Transverse colon (tissue), 4 donors: ENCODE data around the gene STARD9. TPM values are rescaled to one million over a fixed set of nuclear protein-coding genes. Genes with fewer than 3 reads are reported as not detected.
A peak's percentile ranks its signal among the peaks of the same experiment; 100 is the strongest.

Source experiments
- DNase-seq: peaks from one replicate; pipeline ENCODE4 v3.0.0-alpha.2; 2019
- H3K27ac ChIP-seq, 4 donors: fragments of 200-600 bp; sonication (generic); 2 replicates each; pipeline ENCODE4 v1.5.1; 2016 to 2018; ENCODE audit warnings: inconsistent platforms in 4 of 4
- H3K27me3 ChIP-seq: fragments of 200-600 bp; sonication (generic); 2 replicates; pipeline ENCODE4 v1.5.1; 2017; ENCODE audit warnings: inconsistent platforms
- H3K36me3 ChIP-seq, 4 donors: fragments of 200-600 bp; sonication (generic); 2 replicates each; pipeline ENCODE4 v1.5.1; 2017 to 2019; ENCODE audit warnings: inconsistent platforms in 4 of 4
- H3K4me1 ChIP-seq, 4 donors: fragments of 200-600 bp; sonication (generic); 2 replicates each; pipeline ENCODE4 v1.5.1; 2017 to 2020; ENCODE audit warnings: inconsistent platforms in 4 of 4
- H3K4me3 ChIP-seq, 4 donors: fragments of 200-600 bp; sonication (generic); 1 replicate in 1 of 4; 2 replicates in 3 of 4; pipeline versions ENCODE4 v1.5.1 to v1.6.1; 2017 to 2019; ENCODE audit warnings: inconsistent platforms in 4 of 4
- H3K9me3 ChIP-seq, 2 donors: fragments of 200-600 bp; sonication (generic); 2 replicates each; pipeline ENCODE4 v1.5.1; 2017 to 2019; ENCODE audit warnings: inconsistent platforms in 2 of 2
- EP300 ChIP-seq: sonication (generic); formaldehyde crosslinking; IDR thresholded peaks from one replicate; pipeline ENCODE4 v1.6.1; 2017; ENCODE audit warnings: antibody characterized with exemption, low read depth
- POLR2A ChIP-seq: fragments of 450-650 bp; IDR thresholded peaks from one replicate; pipeline ENCODE4 v1.6.1; 2016; ENCODE audit warnings: antibody characterized with exemption, mild to moderate bottlenecking, moderate library complexity
- POLR2AphosphoS5 ChIP-seq, 3 donors: sonication (generic); formaldehyde crosslinking; IDR thresholded peaks; one replicate each; pipeline ENCODE4 v1.6.1; 2016; ENCODE audit warnings: antibody characterized with exemption in 3 of 3
- WGBS, 2 donors: methylation state at CpG; one replicate each; pipeline ENCODE4 v1.1.5; 2018; ENCODE audit warnings: low coverage in 1 of 2; 5-methylcytosine and 5-hydroxymethylcytosine counted together
- in situ Hi-C, 4 donors: fragments of 200-750 bp; cut with MboI; loops; one replicate each; pipeline versions ENCODE4 v1.15.0 to v1.15.1; 2017; ENCODE audit warnings: low sequenced_read_pairs in 3 of 4, low pct_ligation_motif_present in 1 of 4, low pct_unique_long_range_greater_than_20kb in 1 of 4
- intact Hi-C: fragments of 100-400 bp; cut with DNase I; formaldehyde crosslinking; loops from one replicate; pipeline ENCODE4 v1.15.1; 2023; ENCODE audit warnings: low total_unique reads
- total RNA-seq, 4 donors: library from RNA; depleted of rRNA; stranded (reverse); fragments of >200 nt; gene quantifications; one replicate each; pipeline ENCODE4 v1.1.0, GENCODE V29; 2016
- TF ChIP-seq, protein P1 (sequence below), 5 experiments: fragments of 200-600 bp in 3 of 5; fragments of 450-650 bp in 2 of 5; sonication (generic) in 3 of 5; IDR thresholded peaks; 1 replicate in 2 of 5; 2 replicates in 3 of 5; pipeline ENCODE4 v1.5.1; 2016 to 2017; ENCODE audit warnings: antibody characterized with exemption in 5 of 5, inconsistent platforms in 3 of 5, mild to moderate bottlenecking in 2 of 5, moderate library complexity in 1 of 5

STARD9 gene
- total RNA-seq, 4 donors from 2014 or later, result 11.1 to 52.5 (median 22.4) TPM

DNA sequence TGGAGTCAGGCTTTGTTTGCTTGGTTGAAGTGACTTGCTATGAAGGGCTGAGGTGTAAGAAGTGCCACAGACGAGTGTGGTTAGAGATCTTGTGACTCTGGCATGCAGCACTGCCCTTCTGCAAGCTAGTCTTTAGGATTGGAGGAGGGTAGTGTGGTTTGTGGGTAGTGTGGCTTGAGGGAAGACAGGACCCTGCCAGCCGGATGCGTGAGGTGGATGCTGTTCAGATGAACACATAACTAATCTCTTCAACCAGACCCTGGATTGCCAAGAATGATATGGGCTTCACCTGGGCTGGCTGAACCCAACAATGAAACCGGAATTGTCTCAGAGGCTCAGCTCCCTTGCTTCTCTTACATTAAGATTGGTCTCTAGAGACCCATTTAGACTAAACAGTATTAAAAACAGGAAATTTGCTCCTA, 32.7 kb downstream of the STARD9 start:
- Histone ChIP-seq H3K36me3 (no peaks in the 10 kb centered on the region), H3K27ac (no peak overlapping the region), H3K4me1 (peaks cover 10 to 30% (median 16%) of the 10 kb centered on the region in 4 donors), H3K9me3 (no peaks in the 10 kb centered on the region), H3K4me3 (no peak overlapping the region), H3K27me3 (no peaks in the 10 kb centered on the region)
- no peak for TF ChIP-seq POLR2A
- TF ChIP-seq, protein P1, sequence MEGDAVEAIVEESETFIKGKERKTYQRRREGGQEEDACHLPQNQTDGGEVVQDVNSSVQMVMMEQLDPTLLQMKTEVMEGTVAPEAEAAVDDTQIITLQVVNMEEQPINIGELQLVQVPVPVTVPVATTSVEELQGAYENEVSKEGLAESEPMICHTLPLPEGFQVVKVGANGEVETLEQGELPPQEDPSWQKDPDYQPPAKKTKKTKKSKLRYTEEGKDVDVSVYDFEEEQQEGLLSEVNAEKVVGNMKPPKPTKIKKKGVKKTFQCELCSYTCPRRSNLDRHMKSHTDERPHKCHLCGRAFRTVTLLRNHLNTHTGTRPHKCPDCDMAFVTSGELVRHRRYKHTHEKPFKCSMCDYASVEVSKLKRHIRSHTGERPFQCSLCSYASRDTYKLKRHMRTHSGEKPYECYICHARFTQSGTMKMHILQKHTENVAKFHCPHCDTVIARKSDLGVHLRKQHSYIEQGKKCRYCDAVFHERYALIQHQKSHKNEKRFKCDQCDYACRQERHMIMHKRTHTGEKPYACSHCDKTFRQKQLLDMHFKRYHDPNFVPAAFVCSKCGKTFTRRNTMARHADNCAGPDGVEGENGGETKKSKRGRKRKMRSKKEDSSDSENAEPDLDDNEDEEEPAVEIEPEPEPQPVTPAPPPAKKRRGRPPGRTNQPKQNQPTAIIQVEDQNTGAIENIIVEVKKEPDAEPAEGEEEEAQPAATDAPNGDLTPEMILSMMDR (IDR thresholded peaks at IDR 0.05), result no peak
- no peak for TF ChIP-seq EP300
- TF ChIP-seq POLR2AphosphoS5 (IDR thresholded peaks at IDR 0.05), result no peak
- DNase-seq, result peak; percentile 22
- WGBS, 2 donors, result 55 to 60% methylated on average over 1 to 4 of the region's 4 CpGs
- in situ Hi-C loops (no loop called here), intact Hi-C loops (no loop called here)

DNA sequence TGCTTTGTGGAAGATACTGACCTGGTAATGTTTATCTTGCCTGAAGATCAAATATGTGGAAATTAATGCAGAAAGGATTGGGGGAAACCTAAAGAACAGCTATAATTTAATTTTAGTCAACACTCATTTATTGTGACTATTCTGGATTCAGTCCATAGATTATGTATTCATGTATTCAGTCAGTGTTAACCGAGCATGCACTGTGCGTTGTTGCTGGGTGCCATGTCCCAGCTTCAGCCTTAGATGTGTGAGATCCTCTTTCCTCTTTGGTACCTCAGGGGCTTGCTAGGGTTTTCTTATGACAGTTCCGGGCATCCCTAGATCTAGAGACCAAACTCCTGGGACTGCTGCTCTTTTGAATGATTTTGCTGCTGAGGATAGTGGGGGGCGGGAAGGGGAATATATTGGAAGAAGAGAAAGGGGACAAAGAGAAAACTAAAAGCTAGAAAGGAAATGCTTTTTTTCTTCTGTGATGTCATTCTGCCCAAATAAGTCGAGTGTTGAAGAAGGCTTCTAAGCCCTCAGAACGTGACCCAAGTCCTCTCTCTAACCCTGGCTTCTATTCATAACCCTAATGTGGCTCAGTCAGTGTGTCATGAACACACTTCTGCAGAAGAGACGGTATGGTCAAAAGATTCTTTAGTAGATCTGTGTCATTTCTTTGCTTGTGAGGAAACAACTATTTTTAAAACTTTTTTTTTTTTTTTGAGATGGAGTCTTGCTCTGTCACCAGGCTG, 33.5 kb downstream of the STARD9 start:
- Histone ChIP-seq H3K27ac (peak overlapping the region in 1 of 4 donors; percentile 4), H3K27me3 (no peaks in the 10 kb centered on the region), H3K36me3 (no peaks in the 10 kb centered on the region), H3K4me3 (no peak overlapping the region), H3K4me1 (peaks cover 10 to 30% (median 16%) of the 10 kb centered on the region in 4 donors), H3K9me3 (no peaks in the 10 kb centered on the region)
- in situ Hi-C loops (no loop called here), intact Hi-C loops (no loop called here)
- WGBS, 2 donors, result 64 to 75% methylated on average over 5 to 7 of the region's 7 CpGs
- TF ChIP-seq POLR2A (no peak), EP300 (no peak), POLR2AphosphoS5 (IDR thresholded peaks at IDR 0.05) (no peak)
- TF ChIP-seq, protein P1 (IDR thresholded peaks at IDR 0.05), result no peak
- no peak for DNase-seq

- DNase-seq, result no peak
- 57% methylated on average over 1 of the region's 1 CpG; no CpG with 5 or more reads in 1 of the 2 donors for WGBS, 2 donors
- Histone ChIP-seq H3K4me3 (no peak overlapping the region), H3K9me3 (no peaks in the 10 kb centered on the region), H3K27ac (no peak overlapping the region), H3K4me1 (peaks cover 0 to 11% (median 5%) of the 10 kb centered on the region in 4 donors), H3K36me3 (no peaks in the 10 kb centered on the region), H3K27me3 (no peaks in the 10 kb centered on the region)
- TF ChIP-seq, protein P1 (IDR thresholded peaks at IDR 0.05), result no peak
- TF ChIP-seq POLR2A (no peak), POLR2AphosphoS5 (IDR thresholded peaks at IDR 0.05) (no peak), EP300 (no peak)
- in situ Hi-C loops (no loop called here), intact Hi-C loops (no loop called here)
Measured at GRCh38 chr15:42611532-42611931, 36.1 kb downstream of the STARD9 start.

GRCh38 chr15:42612367-42612912, 37.0 kb downstream of the STARD9 start:
- TF ChIP-seq, protein P1 (IDR thresholded peaks at IDR 0.05), result no peak
- TF ChIP-seq EP300 (no peak), POLR2AphosphoS5 (IDR thresholded peaks at IDR 0.05) (no peak), POLR2A (no peak)
- Histone ChIP-seq H3K27ac (no peak overlapping the region), H3K36me3 (no peaks in the 10 kb centered on the region), H3K4me3 (no peak overlapping the region), H3K9me3 (no peaks in the 10 kb centered on the region), H3K4me1 (peaks cover 0 to 11% (median 5%) of the 10 kb centered on the region in 4 donors), H3K27me3 (no peaks in the 10 kb centered on the region)
- in situ Hi-C loops, result no loop called here
- intact Hi-C loops, result no loop called here
- DNase-seq, result no peak
- 71 to 85% methylated on average over 2 to 8 of the region's 8 CpGs for WGBS, 2 donors
